Amygdala (tissue), 56 donors: Measurements from ENCODE around the gene ITPKB.

Experiments
- DNase-seq, 56 donors: peaks; one replicate each; lab custom pipeline; 2025; lab: John Stamatoyannopoulos, UW

Gene ITPKB

GRCh38 chr1:226688056-226688748 lies 50.9 kb downstream of the ITPKB start:
- peak in 50 of 56 donors; percentile 33 to 94 (median 74) for DNase-seq

- peak in 7 of 56 donors; percentile 27 to 61 (median 43) for DNase-seq
These were observed 51.7 kb downstream of the ITPKB start for GRCh38 chr1:226687426-226687825.

- no peak for DNase-seq
These were observed 52.3 kb downstream of the ITPKB start for GRCh38 chr1:226686440-226687425.

- no peak for DNase-seq
These were observed 53.8 kb downstream of the ITPKB start for GRCh38 chr1:226685196-226685820.

GRCh38 chr1:226684026-226684425 lies 55.1 kb downstream of the ITPKB start:
- DNase-seq, result no peak

- no peak for DNase-seq
These were observed 55.9 kb downstream of the ITPKB start for GRCh38 chr1:226682871-226683814.

GRCh38 chr1:226681652-226682493 lies 57.2 kb downstream of the ITPKB start:
- DNase-seq, result no peak

- no peak for DNase-seq
These were observed 58.4 kb downstream of the ITPKB start for GRCh38 chr1:226680653-226681052.

GRCh38 chr1:226679853-226680516 lies 59.1 kb downstream of the ITPKB start:
- peak in 48 of 56 donors; percentile 27 to 83 (median 67) for DNase-seq

- DNase-seq, result no peak
These were observed 59.8 kb downstream of the ITPKB start for GRCh38 chr1:226679262-226679661.

- DNase-seq, result no peak
These were observed 60.4 kb downstream of the ITPKB start for GRCh38 chr1:226678701-226679100.

- no peak for DNase-seq
These were observed 60.8 kb downstream of the ITPKB start for GRCh38 chr1:226678251-226678650.

- DNase-seq, result peak in 42 of 56 donors; percentile 24 to 81 (median 57)
These were observed 61.8 kb downstream of the ITPKB start for GRCh38 chr1:226677027-226678020.

- DNase-seq, result no peak
These were observed 62.7 kb downstream of the ITPKB start for GRCh38 chr1:226676381-226676780.

- no peak for DNase-seq
These were observed 63.2 kb downstream of the ITPKB start for GRCh38 chr1:226675715-226676357.

- peak in 5 of 56 donors; percentile 32 to 69 (median 48) for DNase-seq
These were observed 64.0 kb downstream of the ITPKB start for GRCh38 chr1:226674892-226675714.
